K562 (cell line): ENCODE results near the gene MACROD2.

ENCODE experiments used
- ZNF12 ChIP-seq: sonication (generic); formaldehyde crosslinking; IDR thresholded peaks from 2 replicates; pipeline ENCODE4 v1.4.0; 2020; ENCODE audit warnings: mild to moderate bottlenecking, missing genetic modification reagents
- TF ChIP-seq, protein P1 (sequence below), 2 experiments: fragments of 450-650 bp in 1 of 2; sonication (generic) in 1 of 2; formaldehyde crosslinking; conservative IDR thresholded peaks; 2 replicates each; pipeline versions ENCODE4 v1.4.0 to v1.8.1; 2020 to 2022; ENCODE audit warnings: mild to moderate bottlenecking in 1 of 2, missing genetic modification reagents in 1 of 2

DNA sequence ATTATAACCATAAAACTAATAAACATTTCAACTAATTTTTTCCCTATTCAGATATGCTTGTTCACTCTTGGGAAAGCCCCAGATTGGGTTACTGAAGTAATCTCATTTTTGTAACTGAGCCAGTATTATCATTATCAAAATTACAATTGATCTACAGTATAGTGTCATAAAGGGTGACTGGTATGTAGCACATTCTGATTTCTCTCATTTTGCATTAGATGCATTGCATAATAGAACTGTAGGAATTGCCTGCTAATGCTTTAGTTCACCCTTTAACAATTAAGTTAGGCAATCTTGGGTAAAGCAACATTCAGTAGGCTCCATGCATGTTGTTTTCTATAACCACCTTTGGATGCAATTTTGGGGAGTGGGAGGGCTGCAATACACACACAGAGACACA is 492.9 kb downstream of the MACROD2 start:
- TF ChIP-seq, protein P1, sequence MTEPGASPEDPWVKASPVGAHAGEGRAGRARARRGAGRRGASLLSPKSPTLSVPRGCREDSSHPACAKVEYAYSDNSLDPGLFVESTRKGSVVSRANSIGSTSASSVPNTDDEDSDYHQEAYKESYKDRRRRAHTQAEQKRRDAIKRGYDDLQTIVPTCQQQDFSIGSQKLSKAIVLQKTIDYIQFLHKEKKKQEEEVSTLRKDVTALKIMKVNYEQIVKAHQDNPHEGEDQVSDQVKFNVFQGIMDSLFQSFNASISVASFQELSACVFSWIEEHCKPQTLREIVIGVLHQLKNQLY (CRISPR knock-in tag; conservative IDR thresholded peaks at IDR 0.05), result no peak
- TF ChIP-seq ZNF12, result no peak
